GM19240 (cell line): ENCODE measurements around the gene ZSWIM6.
A peak's percentile ranks its signal among the peaks of the same experiment; 100 is the strongest.

Source experiments
- DNase-seq: peaks from one replicate; pipeline ENCODE4 v3.0.0; 2011; ENCODE audit warnings: low spot score; ENCODE audit not compliant: insufficient read length

Gene ZSWIM6

GRCh38 chr5:61306531-61307131 is 25.4 kb upstream of the ZSWIM6 start:
- DNase-seq: peak; percentile 50

- DNase-seq: no peak
These were observed 24.9 kb upstream of the ZSWIM6 start for GRCh38 chr5:61307191-61307590.

GRCh38 chr5:61307611-61308010 is 24.4 kb upstream of the ZSWIM6 start:
- no peak for DNase-seq

GRCh38 chr5:61308712-61309111 is 23.3 kb upstream of the ZSWIM6 start:
- no peak for DNase-seq

GRCh38 chr5:61309115-61309514 is 22.9 kb upstream of the ZSWIM6 start:
- DNase-seq: no peak

GRCh38 chr5:61311056-61311610 is 20.9 kb upstream of the ZSWIM6 start:
- no peak for DNase-seq

- DNase-seq: no peak
These were observed 19.9 kb upstream of the ZSWIM6 start for GRCh38 chr5:61311836-61312808.

GRCh38 chr5:61313960-61314681 is 17.9 kb upstream of the ZSWIM6 start:
- no peak for DNase-seq

GRCh38 chr5:61318376-61318775 is 13.7 kb upstream of the ZSWIM6 start:
- no peak for DNase-seq

- peak; percentile 73 for DNase-seq
These were observed 12.5 kb upstream of the ZSWIM6 start for GRCh38 chr5:61319388-61320146.

GRCh38 chr5:61320860-61321259 is 11.2 kb upstream of the ZSWIM6 start:
- no peak for DNase-seq

GRCh38 chr5:61321669-61322068 is 10.4 kb upstream of the ZSWIM6 start:
- no peak for DNase-seq

GRCh38 chr5:61322738-61323725 is 9.0 kb upstream of the ZSWIM6 start:
- no peak for DNase-seq

- DNase-seq: no peak
These were observed 4.0 kb upstream of the ZSWIM6 start for GRCh38 chr5:61327760-61328753.

- no peak for DNase-seq
These were observed 3.1 kb upstream of the ZSWIM6 start for GRCh38 chr5:61328791-61329549.

- no peak for DNase-seq
These were observed 2.4 kb upstream of the ZSWIM6 start for GRCh38 chr5:61329550-61330128.

GRCh38 chr5:61330341-61330844 is 1.7 kb upstream of the ZSWIM6 start:
- no peak for DNase-seq
